HG02642 (cell line): ENCODE data around the gene NRG3.

Experiments used
- ATAC-seq: cut with Tn5 transposase; IDR thresholded peaks from one replicate; pipeline ENCODE4 v1.9.1; 2021; ENCODE audit warnings: mild to moderate bottlenecking; ENCODE audit not compliant: unreplicated experiment, poor library complexity

The NRG3 gene

DNA sequence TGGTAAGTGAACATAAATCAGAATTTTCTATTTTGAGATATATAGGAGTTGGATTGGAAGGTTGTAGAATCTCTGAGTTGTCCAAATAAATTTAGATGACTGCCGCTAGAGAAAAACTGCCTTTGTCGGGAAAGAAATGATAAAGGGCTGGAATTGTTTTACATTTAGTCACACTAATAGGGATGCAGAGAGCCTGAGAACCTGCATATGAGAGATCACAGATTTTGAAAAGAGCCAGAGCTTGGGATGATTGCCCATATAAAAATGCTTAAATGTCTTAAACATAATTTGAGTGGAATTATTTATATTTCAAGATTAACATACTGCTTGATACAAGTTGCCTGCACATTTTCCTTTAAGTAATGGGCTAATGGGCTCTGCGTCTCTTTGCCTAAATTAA lies 660.5 kb downstream of the NRG3 start:
- ATAC-seq = no peak

DNA sequence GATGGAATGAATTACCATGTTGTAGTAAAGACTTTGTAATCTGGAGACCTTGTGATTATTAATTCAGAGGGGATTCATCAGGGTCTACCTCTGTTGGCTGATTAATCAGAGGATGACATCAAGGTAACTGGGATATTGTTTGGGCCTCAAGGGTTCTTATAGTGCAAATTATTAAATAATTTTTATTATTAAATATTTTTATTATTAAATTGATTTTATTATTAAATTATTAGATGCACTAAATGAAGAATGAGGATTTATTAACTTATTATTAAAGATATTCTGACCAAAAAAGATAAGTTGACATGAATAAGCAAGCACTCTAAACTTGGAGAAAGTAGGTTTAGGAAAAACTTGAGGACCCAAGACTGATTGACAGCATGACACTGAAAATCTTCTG lies 661.7 kb downstream of the NRG3 start:
- no peak for ATAC-seq

DNA sequence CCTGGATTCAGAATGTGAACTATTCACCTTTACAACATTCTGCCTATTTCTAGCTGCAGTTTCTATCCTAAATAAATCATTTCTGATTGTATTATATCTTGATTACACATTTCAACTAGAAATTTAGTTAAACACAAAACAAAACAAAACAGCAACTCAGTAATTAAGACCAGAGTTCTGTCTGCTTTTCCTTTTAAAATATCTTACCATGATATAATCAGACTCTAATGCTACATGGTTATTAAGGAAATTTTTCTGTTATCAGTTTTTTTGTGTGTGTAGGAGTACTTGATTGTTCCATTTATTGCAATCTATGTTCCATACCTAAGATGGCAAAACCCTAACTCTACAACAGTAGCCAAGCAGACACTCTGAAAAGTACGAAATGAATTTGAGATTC lies 663.3 kb downstream of the NRG3 start:
- no peak for ATAC-seq

DNA sequence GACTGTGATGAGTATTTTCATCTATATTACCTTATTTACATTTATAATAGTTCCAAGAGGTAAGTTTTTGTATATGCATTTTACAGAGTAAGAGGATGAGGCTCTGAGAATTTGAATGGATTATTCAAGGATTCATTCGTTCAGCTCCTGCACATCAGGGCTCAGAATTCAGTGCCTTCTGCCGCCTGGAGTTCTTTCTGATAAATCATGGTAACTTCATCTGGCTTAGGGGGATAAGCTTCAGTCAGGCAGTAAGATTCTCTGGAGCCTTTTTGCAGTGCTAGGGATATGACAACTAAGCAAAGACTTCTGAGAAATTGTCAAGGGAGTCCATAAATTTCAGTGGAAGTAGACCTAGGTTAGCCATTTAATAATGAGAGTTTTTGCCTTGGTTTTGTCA lies 668.6 kb downstream of the NRG3 start:
- ATAC-seq = no peak

DNA sequence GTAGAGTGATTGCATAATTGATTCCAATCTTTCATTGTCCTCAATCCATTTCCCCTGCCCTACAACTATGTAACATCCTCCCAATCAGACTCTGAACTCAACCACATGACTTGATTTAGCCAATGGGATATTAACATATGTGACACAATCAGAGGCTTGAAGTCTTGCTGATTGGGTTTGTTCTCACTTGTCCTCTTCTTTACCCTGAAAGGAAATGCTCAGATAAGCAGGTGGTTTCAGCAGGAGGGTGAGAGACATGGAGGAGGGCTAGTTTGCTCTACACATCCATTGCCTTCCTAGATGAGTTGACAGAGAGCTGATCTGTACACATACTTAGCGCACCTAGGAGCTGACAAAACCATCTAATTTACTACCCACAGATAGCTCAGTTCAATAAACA lies 669.4 kb downstream of the NRG3 start:
- ATAC-seq = no peak

DNA sequence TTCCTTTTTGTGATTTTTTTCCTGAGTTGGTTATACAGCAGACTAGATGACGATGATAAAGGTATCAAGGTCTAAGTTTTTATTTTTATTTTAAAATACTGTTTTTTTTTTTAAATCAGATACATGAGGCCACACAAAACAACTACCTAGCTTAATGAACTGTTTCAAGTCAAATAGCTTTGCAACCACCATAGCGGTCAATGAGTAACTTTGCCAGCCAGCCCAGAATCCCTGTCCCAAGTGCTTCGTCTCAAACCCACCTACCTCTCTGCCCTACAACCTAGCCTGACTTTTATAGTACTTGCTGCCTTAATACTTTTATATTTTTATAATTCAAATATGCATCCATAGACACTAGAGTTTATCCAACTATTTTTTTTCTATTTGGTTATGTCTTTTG lies 676.5 kb downstream of the NRG3 start:
- no peak for ATAC-seq

DNA sequence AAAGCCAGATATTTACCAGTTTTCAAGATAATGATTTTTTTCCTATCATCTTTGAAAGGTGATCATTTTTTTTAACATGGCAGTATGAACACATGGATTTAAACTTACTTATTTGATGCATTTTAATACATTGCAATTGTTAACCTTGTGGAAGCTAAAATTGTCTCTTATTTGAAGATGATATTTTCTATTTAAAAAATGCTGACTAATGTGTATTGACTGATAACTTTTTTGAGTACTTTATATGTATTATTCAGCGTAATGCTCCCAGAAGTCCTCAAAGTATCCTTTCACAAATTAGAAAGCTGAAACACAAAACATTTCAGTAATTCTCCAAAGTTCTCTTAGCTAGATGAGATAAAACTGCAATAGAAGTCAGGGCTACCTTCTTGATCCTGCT lies 677.3 kb downstream of the NRG3 start:
- ATAC-seq = no peak

DNA sequence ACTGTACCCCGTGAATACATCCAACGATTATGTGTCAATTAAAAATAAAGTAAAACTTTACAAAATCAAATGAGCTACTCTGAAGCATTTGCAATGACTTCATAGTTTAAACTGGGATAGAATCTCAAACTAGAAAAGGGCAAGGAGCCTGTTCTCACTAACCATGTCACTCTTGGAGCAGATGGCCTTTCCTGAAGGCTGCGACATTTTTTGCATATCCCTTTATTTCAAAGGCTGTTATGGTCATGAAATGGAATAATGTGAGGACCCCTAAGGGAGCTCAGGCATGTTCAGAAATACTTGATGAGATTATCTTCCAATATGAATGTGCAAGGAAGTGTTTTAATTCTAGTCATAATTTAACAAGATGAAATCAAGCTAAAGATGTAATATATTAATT lies 679.4 kb downstream of the NRG3 start:
- no peak for ATAC-seq

DNA sequence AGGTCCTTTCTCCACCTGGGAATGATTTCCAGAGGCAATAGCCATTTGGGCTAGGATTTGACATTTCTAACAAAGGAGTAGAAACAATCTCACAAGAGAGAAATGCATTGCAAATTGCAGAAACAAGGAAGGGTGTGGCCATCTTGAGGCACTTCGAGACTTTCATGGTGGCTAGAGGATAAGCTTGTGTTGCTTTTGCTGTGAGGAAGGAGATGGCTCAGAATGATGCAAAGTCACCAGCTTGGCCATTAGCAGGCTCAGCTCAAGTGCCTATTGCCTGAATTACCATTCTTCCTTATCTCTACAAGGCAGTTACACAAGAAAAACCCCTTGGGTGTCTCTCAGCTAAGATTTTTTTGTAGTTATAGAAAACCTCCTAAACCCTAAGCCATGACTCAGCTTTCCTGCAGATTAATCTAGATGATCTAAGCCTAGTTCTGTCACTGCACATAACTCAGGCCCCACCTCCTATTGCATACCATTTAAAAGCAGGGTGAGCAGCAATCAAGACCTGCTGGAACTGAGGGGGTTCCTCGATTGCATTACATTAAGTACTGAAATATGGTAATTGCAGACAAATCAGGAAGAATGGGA lies 683.1 kb downstream of the NRG3 start:
- no peak for ATAC-seq

DNA sequence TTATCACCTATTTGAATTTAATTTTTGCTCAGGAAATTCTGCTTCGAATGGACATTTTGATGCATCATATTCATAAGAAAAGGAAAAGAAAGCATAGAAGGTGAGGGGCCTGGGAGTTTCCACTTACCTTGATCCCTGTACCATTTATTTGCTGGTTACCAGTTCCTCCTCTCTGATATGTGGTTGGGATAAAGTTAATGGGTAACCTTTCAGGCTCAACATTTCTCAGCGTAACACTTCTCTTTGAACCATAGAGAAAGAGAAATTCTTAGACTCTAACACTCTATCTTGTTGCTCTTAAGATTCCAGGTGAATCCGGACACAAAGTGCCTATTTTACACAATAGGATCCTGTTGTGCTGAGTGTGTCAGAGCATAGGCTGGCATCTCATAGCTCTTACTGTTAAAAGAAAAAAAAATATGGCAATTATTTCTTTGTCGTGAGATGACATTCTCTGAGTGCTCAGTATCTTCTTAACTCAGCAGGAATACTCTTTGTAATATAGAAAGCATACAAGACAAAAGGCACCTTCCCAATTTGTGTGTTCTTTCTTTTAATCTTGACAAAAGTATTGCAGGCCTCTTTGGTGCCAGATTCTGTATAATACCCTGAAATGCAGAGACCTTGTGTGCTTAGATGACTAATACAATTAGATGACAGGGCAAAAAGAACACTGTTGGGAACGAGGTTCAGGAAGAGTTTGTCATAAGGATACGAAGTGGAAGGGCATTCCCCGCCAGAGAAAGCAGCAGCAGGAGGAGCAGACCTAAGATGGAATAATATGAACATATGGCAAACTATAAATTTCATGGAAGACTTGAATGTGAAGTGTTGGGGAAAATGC lies 689.6 kb downstream of the NRG3 start:
- no peak for ATAC-seq

DNA sequence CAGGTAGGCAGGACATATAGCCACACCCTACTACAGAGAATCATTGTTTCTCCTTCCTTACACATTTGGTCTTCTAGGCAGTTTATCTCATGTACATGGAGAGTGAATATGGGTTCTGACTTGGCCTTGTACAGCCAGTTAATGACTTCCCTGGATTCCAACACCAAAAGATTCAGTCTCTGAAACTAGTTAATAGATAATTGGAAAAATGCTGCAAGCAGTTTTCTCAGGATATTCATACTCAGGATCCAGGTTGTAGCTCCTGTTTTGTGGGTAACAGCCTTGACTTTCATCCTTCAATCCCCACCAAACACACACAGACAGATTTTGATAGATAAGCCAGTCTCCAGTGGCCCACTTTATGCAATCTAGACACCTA lies 690.2 kb downstream of the NRG3 start:
- no peak for ATAC-seq

DNA sequence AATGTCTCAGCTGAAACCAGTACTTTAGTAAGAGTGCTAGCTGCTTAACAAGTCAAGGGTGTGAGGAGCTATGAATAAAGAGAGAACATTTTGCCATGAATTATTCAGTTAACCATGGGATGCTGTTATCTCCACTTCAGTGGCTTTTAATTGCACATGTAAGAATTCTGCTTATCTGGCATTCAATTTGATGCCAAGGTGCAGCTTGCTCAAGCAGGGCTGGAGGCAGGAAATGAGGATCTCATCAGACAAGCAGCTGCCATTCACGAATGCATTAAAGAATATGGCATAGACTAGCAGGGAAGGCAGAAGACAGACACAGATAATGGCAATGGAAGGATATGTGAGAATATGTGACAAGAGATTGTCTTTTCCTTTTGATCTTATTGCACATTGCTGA lies 697.8 kb downstream of the NRG3 start:
- no peak for ATAC-seq

DNA sequence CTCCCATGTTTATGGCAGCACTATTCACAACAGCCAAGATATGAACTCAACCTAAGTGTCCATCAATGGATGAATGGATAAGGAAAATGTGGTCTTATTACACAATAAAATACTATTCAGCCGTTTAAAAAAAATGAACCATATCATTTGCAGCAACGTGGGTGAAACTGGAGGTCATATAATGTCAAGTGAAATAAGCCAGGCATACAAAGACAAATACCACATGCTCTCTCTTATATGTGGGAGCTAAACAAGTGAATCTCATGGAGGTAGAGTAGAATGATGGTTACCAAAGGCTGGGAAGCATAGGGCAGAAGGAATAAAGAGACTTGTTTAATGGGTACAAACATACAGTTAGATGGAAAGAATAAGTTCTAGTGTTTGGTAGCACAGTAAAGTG lies 699.1 kb downstream of the NRG3 start:
- no peak for ATAC-seq

DNA sequence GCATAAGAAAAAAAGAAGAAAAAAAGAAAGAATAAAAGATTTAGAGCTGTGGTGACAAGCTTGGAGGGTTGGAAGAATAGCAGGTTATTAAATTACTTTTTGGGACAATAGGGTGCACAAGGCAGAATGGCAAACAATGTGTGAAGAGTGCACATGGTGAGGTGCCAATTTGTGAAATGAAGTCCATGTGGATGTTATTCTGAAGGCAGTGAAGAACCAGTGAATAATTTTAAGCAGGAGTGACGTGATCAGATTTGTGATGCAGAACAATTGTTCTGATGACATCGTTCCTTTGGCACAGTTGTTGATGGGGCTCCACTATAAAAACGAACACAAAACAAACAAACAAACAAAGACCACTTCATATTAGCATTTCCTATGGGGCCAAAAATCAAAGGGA lies 700.3 kb downstream of the NRG3 start:
- ATAC-seq = no peak

DNA sequence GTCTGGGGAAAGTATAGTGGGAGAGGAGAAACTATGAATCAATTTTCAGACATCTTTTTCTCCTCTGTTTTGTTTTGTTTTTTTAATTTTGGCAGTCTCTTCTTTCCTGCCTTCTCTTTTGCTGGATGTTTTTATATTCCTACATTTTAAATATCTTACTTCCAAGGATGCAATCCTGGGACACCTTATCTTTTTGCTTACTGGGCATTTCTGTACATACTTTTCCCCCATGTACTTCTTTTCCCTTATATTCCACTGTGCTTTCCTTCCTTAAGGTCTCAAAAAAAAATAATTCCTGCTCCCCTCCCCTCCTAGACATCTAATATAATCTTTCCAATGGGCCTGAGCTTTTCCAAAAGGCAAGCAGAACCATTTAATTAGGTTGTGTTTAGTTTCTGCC lies 701.1 kb downstream of the NRG3 start:
- ATAC-seq = no peak

DNA sequence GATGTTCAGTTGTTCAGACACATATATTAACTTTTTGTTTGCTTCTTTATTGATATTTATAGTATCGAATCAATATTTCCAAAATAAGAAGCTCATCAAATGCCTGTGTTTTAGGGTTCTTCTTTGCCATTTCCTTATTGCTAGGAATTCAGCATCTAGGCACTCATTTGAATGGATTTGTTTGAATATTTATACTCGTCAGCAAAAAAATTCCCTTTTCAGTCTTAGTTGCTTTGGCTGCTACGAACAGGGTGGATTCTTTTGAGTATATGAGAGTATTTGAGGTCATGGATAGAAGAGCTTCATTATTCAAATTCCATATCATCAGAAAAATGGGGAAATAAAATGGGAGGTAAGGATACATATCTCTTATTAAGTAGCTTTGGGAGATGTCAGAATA lies 706.9 kb downstream of the NRG3 start:
- ATAC-seq = no peak

DNA sequence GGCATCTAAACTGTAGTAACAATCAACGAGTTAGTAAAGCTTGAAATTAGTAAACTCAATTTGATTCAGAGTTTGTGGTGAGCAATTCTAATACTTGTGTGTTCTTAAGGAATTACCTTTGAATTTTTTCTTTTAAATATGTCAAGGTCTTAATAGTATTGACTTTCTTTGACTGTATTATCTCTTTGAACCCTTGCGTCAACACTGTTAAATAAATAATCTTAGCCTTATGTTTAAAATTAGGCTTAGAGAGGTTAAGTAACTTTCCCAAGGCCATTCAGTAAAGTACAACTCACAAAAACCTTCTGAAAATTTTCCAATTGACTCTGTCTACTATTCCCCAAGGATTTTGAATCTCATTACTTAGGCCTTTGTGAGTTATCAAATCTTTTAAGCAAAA lies 716.4 kb downstream of the NRG3 start:
- ATAC-seq = no peak

DNA sequence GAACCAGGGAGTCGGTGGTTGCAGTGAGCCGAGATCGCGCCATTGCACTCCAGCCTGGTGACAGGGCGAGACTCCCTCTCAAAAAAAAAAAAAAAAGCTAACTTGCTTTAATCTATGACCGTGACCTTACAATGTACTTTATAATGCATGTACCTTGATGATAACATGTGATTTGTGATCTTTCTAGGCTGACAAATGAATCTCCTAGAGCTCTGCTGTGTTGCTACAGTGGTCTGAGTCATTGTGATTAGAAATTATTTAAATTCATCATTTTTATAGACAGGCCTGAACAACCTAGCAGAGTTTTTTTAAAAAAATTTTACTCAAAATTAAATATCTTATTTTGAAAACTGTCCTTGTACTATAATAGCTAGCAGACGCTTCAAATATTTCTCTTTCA lies 722.8 kb downstream of the NRG3 start:
- ATAC-seq = no peak

DNA sequence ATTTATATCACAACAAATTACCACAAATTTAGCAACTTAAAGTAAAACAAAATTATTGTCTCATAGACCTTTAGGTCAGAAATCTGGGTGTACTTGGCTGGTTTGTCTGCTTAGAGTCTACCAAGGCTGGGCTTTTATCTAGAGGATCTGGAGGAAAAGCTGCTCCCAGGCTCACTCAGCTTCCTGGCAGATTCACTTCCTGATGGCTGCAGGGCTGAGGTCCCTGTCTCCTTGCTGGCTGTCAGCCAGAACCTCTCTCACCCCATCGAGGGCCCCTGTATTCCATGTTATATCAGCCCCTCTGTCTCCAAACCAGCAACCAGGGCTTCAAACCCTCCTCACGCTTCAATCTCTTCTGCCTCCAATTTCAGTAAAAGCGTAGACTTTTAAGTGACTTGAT lies 734.9 kb downstream of the NRG3 start:
- no peak for ATAC-seq

DNA sequence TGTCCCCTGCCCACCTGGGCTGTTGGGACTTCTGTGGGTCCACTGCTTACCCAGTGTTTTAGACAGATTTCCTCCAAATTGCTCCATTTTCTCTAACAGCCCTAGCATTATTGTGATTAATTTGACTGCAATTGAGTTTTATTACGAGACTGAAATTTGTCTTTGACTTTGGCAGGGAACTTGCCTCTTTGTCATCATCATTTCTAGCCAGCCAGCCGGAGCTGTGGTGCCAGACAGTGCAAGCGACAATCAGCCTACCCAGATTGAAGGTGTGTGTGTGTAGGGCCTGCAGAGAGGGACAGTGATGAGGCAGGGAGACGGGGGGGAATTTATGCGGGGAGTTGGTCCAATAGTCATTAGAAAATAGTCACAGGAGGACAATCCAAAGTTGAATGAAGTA lies 743.0 kb downstream of the NRG3 start:
- ATAC-seq = no peak

DNA sequence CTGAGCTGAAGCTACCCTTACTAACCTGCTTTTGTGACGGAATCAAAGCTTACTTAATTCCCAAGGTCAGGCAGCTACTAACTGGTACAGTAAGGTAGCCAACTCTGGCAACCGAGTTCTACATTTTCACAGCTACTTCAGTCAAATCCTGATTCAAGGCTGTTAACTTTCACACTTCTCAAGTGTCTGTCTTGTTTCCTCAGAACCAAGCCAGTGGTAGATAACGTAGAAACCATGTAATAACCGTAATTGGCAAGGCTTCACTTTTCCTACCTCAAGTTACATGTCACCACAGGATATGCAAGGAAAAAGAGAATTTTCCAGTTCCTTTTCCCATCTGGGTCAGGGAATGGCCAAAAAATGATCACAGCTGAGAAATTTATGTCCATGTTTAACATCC lies 746.7 kb downstream of the NRG3 start:
- no peak for ATAC-seq

DNA sequence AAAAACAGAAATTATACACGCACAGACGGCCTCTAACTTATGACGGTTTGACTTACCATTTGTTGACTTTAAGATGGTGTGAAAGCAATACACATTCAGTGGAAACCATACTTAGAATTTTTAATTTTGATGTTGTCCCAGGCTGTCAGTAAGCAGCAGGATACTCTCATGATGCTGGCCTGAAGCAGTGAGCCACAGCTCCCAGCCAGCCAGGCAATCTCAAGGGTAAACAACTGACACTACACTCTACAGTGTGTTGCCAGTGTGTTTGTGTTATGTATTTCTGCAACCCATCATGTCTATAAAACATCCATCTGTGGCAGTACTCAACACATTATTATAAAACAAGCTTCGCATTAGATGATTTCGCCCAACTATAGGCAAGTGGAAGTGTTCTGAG lies 747.5 kb downstream of the NRG3 start:
- no peak for ATAC-seq
